Daoy (cell line): ENCODE data around the gene PCDHA2. TPM values are rescaled to one million over a fixed set of nuclear protein-coding genes. Genes with fewer than 3 reads are reported as not detected.
A peak's percentile ranks its signal among the peaks of the same experiment; 100 is the strongest.
"Not testable (repeated sequence)": the region's sequence is repeated elsewhere in the genome, so short reads cannot be mapped to it uniquely, and the experiment has no call there.

Experiments
- DNase-seq: peaks from one replicate; pipeline ENCODE4 v3.0.0-alpha.2; 2015; ENCODE audit warnings: low read depth
- total RNA-seq: library from RNA; depleted of rRNA; stranded (reverse); fragments of >200 nt; shearing (Covaris generic); gene quantifications from 2 replicates; pipeline ENCODE4 v1.2.3, GENCODE V29; 2014; rRNA removed

The PCDHA2 gene
- total RNA-seq, 1 experiment from 2014 or later: 0.29 TPM

DNA sequence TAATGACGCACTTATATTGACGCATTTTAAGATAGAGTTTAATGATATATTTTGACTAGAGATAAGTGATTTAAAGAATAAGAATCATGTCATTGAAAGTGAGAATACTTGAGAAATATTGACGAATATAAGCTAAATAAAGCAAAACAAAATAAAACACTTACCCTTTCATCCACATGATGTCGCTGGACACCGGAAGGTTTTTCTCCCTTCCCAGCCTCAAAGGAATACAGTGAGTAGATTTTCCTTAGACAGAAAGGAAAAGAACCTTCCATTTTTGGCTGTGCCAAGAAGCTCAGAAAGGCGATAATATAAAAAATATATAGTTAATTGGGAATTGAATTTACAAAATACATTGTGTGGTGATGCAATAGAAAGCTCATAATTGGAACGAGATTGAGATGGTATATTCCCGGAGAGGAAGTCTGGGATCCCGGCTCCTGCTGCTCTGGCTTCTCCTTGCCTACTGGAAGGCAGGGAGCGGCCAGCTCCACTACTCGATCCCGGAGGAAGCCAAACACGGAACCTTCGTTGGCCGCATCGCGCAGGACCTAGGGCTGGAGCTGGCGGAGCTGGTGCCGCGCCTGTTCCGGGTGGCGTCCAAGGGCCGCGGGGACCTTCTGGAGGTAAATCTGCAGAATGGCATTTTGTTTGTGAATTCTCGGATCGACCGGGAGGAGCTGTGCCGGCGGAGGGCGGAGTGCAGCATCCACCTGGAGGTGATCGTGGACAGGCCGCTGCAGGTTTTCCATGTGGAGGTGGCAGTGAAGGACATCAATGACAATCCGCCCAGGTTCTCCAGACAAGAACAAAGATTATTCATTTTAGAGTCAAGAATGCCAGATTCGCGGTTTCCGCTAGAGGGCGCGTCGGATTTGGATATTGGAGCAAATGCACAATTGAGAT lies 27.0 kb downstream of the PCDHA2 start, which contains the start of gene PCDHA5:
Gene PCDHA5, plus strand, starts transcription at position 239 of the 906 bp plus-strand sequence.
- DNase-seq: no peak

DNA sequence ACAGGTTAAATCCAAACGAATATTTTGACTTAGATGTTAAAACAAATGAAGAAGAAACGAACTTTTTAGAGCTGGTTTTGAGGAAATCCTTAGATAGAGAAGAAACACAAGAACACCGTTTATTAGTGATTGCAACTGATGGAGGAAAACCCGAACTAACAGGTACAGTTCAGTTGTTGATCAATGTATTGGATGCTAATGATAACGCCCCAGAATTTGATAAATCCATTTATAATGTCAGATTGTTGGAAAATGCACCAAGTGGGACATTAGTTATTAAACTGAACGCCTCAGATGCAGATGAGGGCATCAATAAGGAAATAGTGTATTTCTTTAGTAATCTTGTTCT lies 27.6 kb downstream of the PCDHA2 start:
- no peak for DNase-seq

GRCh38 chr5:140822969-140823368 lies 28.3 kb downstream of the PCDHA2 start:
- DNase-seq: not testable (repeated sequence)

DNA sequence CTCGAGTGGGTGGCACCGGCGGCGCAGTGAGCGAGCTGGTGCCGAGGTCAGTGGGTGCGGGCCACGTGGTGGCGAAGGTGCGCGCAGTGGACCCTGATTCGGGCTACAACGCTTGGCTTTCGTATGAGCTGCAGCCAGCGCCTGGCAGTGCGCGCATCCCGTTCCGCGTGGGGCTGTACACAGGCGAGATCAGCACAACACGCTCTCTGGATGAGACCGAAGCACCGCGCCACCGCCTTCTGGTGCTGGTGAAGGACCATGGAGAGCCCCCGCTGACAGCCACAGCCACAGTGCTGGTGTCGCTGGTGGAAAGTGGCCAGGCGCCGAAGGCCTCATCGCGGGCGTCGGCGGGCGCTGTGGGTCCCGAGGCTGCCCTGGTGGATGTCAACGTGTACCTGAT lies 28.8 kb downstream of the PCDHA2 start:
- no peak for DNase-seq

GRCh38 chr5:140827704-140828361 lies 33.2 kb downstream of the PCDHA2 start, which contains the start of gene PCDHA6:
Gene PCDHA6, plus strand, starts transcription at chr5:140827960. Its CDS starts 132 bp downstream, at chr5:140828092.
- peak; percentile 48 for DNase-seq

- DNase-seq: peak; percentile 42
Measured at GRCh38 chr5:140828362-140828737, 33.7 kb downstream of the PCDHA2 start.

- DNase-seq: not testable (repeated sequence)
Measured at GRCh38 chr5:140829511-140830501, 35.2 kb downstream of the PCDHA2 start.

- DNase-seq: no peak
Measured at GRCh38 chr5:140833993-140834392, 39.3 kb downstream of the PCDHA2 start, which contains the start of gene PCDHA7. Gene PCDHA7, plus strand, starts transcription at chr5:140834269. Its CDS starts 115 bp downstream, at chr5:140834384.

GRCh38 chr5:140834439-140835008 lies 39.9 kb downstream of the PCDHA2 start:
- DNase-seq: not testable (repeated sequence)

GRCh38 chr5:140835622-140836510 lies 41.2 kb downstream of the PCDHA2 start:
- no peak for DNase-seq

DNA sequence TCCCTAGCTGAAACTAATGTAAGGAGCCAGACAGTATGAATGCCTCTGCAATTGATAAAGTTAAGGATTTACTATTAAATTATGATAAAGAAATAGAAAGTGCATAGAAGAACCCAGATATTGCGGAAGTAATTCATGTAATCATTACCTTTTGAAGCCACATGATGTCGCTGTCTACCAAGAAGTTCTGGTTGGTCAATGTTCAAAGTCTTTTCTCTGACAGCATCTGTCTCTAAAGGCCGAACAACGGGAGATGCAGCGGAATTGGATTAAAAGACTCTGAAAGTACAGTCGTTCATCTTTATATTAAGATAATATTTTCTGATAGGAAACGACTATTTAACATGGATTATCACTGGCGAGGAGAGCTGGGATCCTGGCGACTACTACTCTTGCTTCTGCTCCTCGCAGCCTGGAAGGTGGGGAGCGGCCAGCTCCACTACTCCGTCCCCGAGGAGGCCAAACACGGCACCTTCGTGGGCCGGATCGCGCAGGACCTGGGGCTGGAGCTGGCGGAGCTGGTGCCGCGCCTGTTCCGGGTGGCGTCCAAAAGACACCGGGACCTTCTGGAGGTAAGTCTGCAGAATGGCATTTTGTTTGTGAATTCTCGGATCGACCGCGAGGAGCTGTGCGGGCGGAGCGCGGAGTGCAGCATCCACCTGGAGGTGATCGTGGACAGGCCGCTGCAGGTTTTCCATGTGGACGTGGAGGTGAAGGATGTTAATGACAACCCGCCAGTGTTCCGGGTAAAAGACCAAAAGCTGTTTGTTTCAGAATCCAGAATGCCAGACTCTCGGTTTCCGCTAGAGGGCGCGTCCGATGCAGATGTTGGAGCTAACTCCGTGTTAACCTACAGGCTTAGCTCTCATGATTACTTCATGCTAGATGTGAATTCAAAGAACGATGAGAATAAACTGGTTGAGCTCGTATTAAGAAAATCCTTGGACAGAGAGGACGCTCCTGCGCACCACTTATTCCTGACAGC lies 46.6 kb downstream of the PCDHA2 start, which contains the start of gene PCDHA8:
Gene PCDHA8, plus strand, starts transcription at position 210 of the 985 bp plus-strand sequence. Its CDS starts 135 bp downstream, at position 345.
- peak; percentile 66 for DNase-seq

- no peak for DNase-seq
Measured at GRCh38 chr5:140842798-140843733, 48.4 kb downstream of the PCDHA2 start.

Other genes with a start within 250 kb of the PCDHA2 start
- not detected in 2 replicates for gene EIF4EBP3, start 247.2 kb upstream of the PCDHA2 start, total RNA-seq
- 59.0 and 60.4 TPM in 2 replicates for gene SRA1, start 237.4 kb upstream of the PCDHA2 start, total RNA-seq
- gene APBB3, start 230.3 kb upstream of the PCDHA2 start, total RNA-seq: 10.7 and 15.9 TPM in 2 replicates
- 17.8 and 23.5 TPM in 2 replicates for gene SLC35A4, start 230.0 kb upstream of the PCDHA2 start, total RNA-seq
- gene CD14, start 161.7 kb upstream of the PCDHA2 start, total RNA-seq: 0.11 TPM in 1 of 2 replicates, not detected in the other
- 19.1 and 38.7 TPM in 2 replicates for gene TMCO6, start 155.4 kb upstream of the PCDHA2 start, total RNA-seq
- 64.1 and 70.2 TPM in 2 replicates for gene NDUFA2, start 147.2 kb upstream of the PCDHA2 start, total RNA-seq
- gene IK, start 147.0 kb upstream of the PCDHA2 start, total RNA-seq: 138 and 190 TPM in 2 replicates
- 16.8 and 22.5 TPM in 2 replicates for gene WDR55, start 129.9 kb upstream of the PCDHA2 start, total RNA-seq
- gene DND1, start 121.3 kb upstream of the PCDHA2 start, total RNA-seq: 0.69 and 1.4 TPM in 2 replicates
- 114 and 126 TPM in 2 replicates for gene HARS1, start 103.5 kb upstream of the PCDHA2 start, total RNA-seq
- gene HARS2, start 103.4 kb upstream of the PCDHA2 start, total RNA-seq: 65.1 and 68.8 TPM in 2 replicates
- gene ZMAT2, start 94.4 kb upstream of the PCDHA2 start, total RNA-seq: 84.2 and 124 TPM in 2 replicates
- gene PCDHA1, start 8.7 kb upstream of the PCDHA2 start, total RNA-seq: 0.42 and 1.2 TPM in 2 replicates
- 0.12 and 0.34 TPM in 2 replicates for gene PCDHA3, start 6.2 kb downstream of the PCDHA2 start, total RNA-seq
- gene PCDHA4, start 12.2 kb downstream of the PCDHA2 start, total RNA-seq: 1.0 and 3.0 TPM in 2 replicates
- 0.39 and 0.69 TPM in 2 replicates for gene PCDHA5, start 26.8 kb downstream of the PCDHA2 start, total RNA-seq
- 5.4 and 7.0 TPM in 2 replicates for gene PCDHA6, start 33.1 kb downstream of the PCDHA2 start, total RNA-seq
- 0.71 and 0.97 TPM in 2 replicates for gene PCDHA7, start 39.4 kb downstream of the PCDHA2 start, total RNA-seq
- 0.06 TPM in 1 of 2 replicates, not detected in the other for gene PCDHA8, start 46.3 kb downstream of the PCDHA2 start, total RNA-seq
- 0.11 and 0.51 TPM in 2 replicates for gene PCDHA9, start 53.5 kb downstream of the PCDHA2 start, total RNA-seq
- 0.68 and 3.3 TPM in 2 replicates for gene PCDHA10, start 61.0 kb downstream of the PCDHA2 start, total RNA-seq
- 1.9 and 2.0 TPM in 2 replicates for gene PCDHA11, start 74.1 kb downstream of the PCDHA2 start, total RNA-seq
- 0.69 and 1.5 TPM in 2 replicates for gene PCDHA12, start 80.5 kb downstream of the PCDHA2 start, total RNA-seq
- 0.17 and 0.71 TPM in 2 replicates for gene PCDHA13, start 87.3 kb downstream of the PCDHA2 start, total RNA-seq
- 1.6 and 3.1 TPM in 2 replicates for gene PCDHAC1, start 131.4 kb downstream of the PCDHA2 start, total RNA-seq
- gene PCDHAC2, start 171.6 kb downstream of the PCDHA2 start, total RNA-seq: 1.2 and 1.3 TPM in 2 replicates